ENCODE results near the gene FRMD4B. TPM values are rescaled to one million over a fixed set of nuclear protein-coding genes. Genes with fewer than 3 reads are reported as not detected.
A peak's percentile ranks its signal among the peaks of the same experiment; 100 is the strongest.

Gene FRMD4B
- total and polyA plus RNA-seq, 4 donors: 16.6 to 96.4 (median 39.0) TPM

GRCh38 chr3:69409831-69410230 is 23.9 kb upstream of the FRMD4B start:
- peak in 1 of 3 donors; percentile 22 for DNase-seq
- 35 to 70% methylated on average over 1 of the region's 1 CpG for WGBS, 2 donors
- TF ChIP-seq CTCF (IDR thresholded peaks at IDR 0.05; ENCODE audit: control extremely low read depth, extremely low read depth): no peak
- peaks cover 5 to 26% (median 11%) of the 10 kb centered on the region in 5 donors for H3K4me1 ChIP-seq (ENCODE audit: control insufficient read depth in 5 of 5, insufficient read depth in 5 of 5, low read length in 5 of 5)
- peaks cover 0 to 12% (median 3%) of the 10 kb centered on the region in 4 donors for H3K36me3 ChIP-seq (ENCODE audit: control insufficient read depth in 4 of 4, insufficient read depth in 4 of 4, low read length in 4 of 4)
- peaks cover 0 to 4% (median 3%) of the 10 kb centered on the region in 4 donors for H3K9me3 ChIP-seq (ENCODE audit: control insufficient read depth in 4 of 4, insufficient read depth in 3 of 4, low read length in 3 of 4)
- H3K4me3 ChIP-seq: no peak overlapping the region
- H3K27ac ChIP-seq (ENCODE audit: low read depth in 1 of 2, low read length in 1 of 2): peak overlapping the region in 1 of 2 donors; percentile 43
- no peak overlapping the region for H3K9ac ChIP-seq (ENCODE audit: insufficient read depth in 1 of 2, low read length in 2 of 2)
- ATAC-seq (ENCODE audit: insufficient read depth, low FRiP score): peak; percentile 49
- H3K27me3 ChIP-seq (ENCODE audit: control insufficient read depth in 3 of 3, insufficient read depth in 3 of 3, low read length in 2 of 3): no peaks in the 10 kb centered on the region

- H3K27me3 ChIP-seq (ENCODE audit: control insufficient read depth in 3 of 3, insufficient read depth in 3 of 3, low read length in 2 of 3): no peaks in the 10 kb centered on the region
These were observed 23.1 kb upstream of the FRMD4B start for GRCh38 chr3:69409011-69409410.

GRCh38 chr3:69408542-69408941 is 22.7 kb upstream of the FRMD4B start:
- DNase-seq (peak in 1 of 3 donors; percentile 24), ATAC-seq (ENCODE audit: insufficient read depth, low FRiP score) (no peak)
- H3K4me1 ChIP-seq (ENCODE audit: control insufficient read depth in 5 of 5, insufficient read depth in 5 of 5, low read length in 5 of 5): peaks cover 5 to 26% (median 11%) of the 10 kb centered on the region in 5 donors
- TF ChIP-seq CTCF (IDR thresholded peaks at IDR 0.05; ENCODE audit: control extremely low read depth, extremely low read depth): no peak
- H3K9ac ChIP-seq (ENCODE audit: insufficient read depth in 1 of 2, low read length in 2 of 2): no peak overlapping the region
- peaks cover 0 to 4% (median 3%) of the 10 kb centered on the region in 4 donors for H3K9me3 ChIP-seq (ENCODE audit: control insufficient read depth in 4 of 4, insufficient read depth in 3 of 4, low read length in 3 of 4)
- peaks cover 0 to 16% (median 5%) of the 10 kb centered on the region in 4 donors for H3K36me3 ChIP-seq (ENCODE audit: control insufficient read depth in 4 of 4, insufficient read depth in 4 of 4, low read length in 4 of 4)
- no peak overlapping the region for H3K4me3 ChIP-seq
- whole genome bisulfite sequencing, 2 donors: 67 to 84% methylated on average over 5 of the region's 5 CpGs
- no peaks in the 10 kb centered on the region for H3K27me3 ChIP-seq (ENCODE audit: control insufficient read depth in 3 of 3, insufficient read depth in 3 of 3, low read length in 2 of 3)
- no peak overlapping the region for H3K27ac ChIP-seq (ENCODE audit: low read depth in 1 of 2, low read length in 1 of 2)

More at GRCh38 chr3:69409011-69409410, 23.1 kb upstream of the FRMD4B start:
- WGBS, 2 donors: 62 to 72% methylated on average over 4 of the region's 4 CpGs
- DNase-seq: peak in 1 of 3 donors; percentile 25
- Histone ChIP-seq H3K9ac (ENCODE audit: insufficient read depth in 1 of 2, low read length in 2 of 2) (no peak overlapping the region), H3K27ac (ENCODE audit: low read depth in 1 of 2, low read length in 1 of 2) (peak overlapping the region in 1 of 2 donors; percentile 41), H3K4me3 (no peak overlapping the region), H3K9me3 (ENCODE audit: control insufficient read depth in 4 of 4, insufficient read depth in 3 of 4, low read length in 3 of 4) (peaks cover 0 to 4% (median 3%) of the 10 kb centered on the region in 4 donors), H3K36me3 (ENCODE audit: control insufficient read depth in 4 of 4, insufficient read depth in 4 of 4, low read length in 4 of 4) (peaks cover 0 to 16% (median 5%) of the 10 kb centered on the region in 4 donors), H3K4me1 (ENCODE audit: control insufficient read depth in 5 of 5, insufficient read depth in 5 of 5, low read length in 5 of 5) (peaks cover 5 to 26% (median 11%) of the 10 kb centered on the region in 5 donors)
- ATAC-seq (ENCODE audit: insufficient read depth, low FRiP score): no peak
- no peak for TF ChIP-seq CTCF (IDR thresholded peaks at IDR 0.05; ENCODE audit: control extremely low read depth, extremely low read depth)

GRCh38 chr3:69407908-69408307 is 22.0 kb upstream of the FRMD4B start:
- H3K4me3 ChIP-seq: no peak overlapping the region
- TF ChIP-seq CTCF (IDR thresholded peaks at IDR 0.05; ENCODE audit: control extremely low read depth, extremely low read depth): no peak
- H3K27me3 ChIP-seq (ENCODE audit: control insufficient read depth in 3 of 3, insufficient read depth in 3 of 3, low read length in 2 of 3): no peaks in the 10 kb centered on the region
- WGBS, 2 donors: 96 to 98% methylated on average over 7 of the region's 7 CpGs
- H3K9me3 ChIP-seq (ENCODE audit: control insufficient read depth in 4 of 4, insufficient read depth in 3 of 4, low read length in 3 of 4): peaks cover 0 to 4% (median 3%) of the 10 kb centered on the region in 4 donors
- H3K27ac ChIP-seq (ENCODE audit: low read depth in 1 of 2, low read length in 1 of 2): no peak overlapping the region
- H3K36me3 ChIP-seq (ENCODE audit: control insufficient read depth in 4 of 4, insufficient read depth in 4 of 4, low read length in 4 of 4): peaks cover 0 to 16% (median 5%) of the 10 kb centered on the region in 4 donors
- DNase-seq (no peak), ATAC-seq (ENCODE audit: insufficient read depth, low FRiP score) (no peak)
- no peak overlapping the region for H3K9ac ChIP-seq (ENCODE audit: insufficient read depth in 1 of 2, low read length in 2 of 2)
- peaks cover 6 to 29% (median 11%) of the 10 kb centered on the region in 5 donors for H3K4me1 ChIP-seq (ENCODE audit: control insufficient read depth in 5 of 5, insufficient read depth in 5 of 5, low read length in 5 of 5)
